ENCODE measurements around the gene FOXI2.

FOXI2 gene

GRCh38 chr10:127736915-127737562, at the start of gene FOXI2:
Gene FOXI2 (plus strand): TSS chr10:127737185. CDS start chr10:127737274, 89 bp downstream.
- FAIRE-seq (no peak), DNase-seq (ENCODE audit: low spot score) (no peak)

GRCh38 chr10:127687548-127687947, 49.4 kb upstream of the FOXI2 start:
- DNase-seq (ENCODE audit: low spot score), result no peak
- FAIRE-seq, result no peak

- no peak for DNase-seq (ENCODE audit: low spot score)
- no peak for FAIRE-seq
These were observed 46.7 kb upstream of the FOXI2 start for GRCh38 chr10:127690176-127690835.

GRCh38 chr10:127694580-127695193, 42.3 kb upstream of the FOXI2 start:
- peak; percentile 31 for DNase-seq (ENCODE audit: low spot score)

GRCh38 chr10:127695431-127695830, 41.6 kb upstream of the FOXI2 start:
- FAIRE-seq, result no peak
- DNase-seq (ENCODE audit: low spot score), result no peak

More at GRCh38 chr10:127694580-127695193, 42.3 kb upstream of the FOXI2 start:
- FAIRE-seq, result no peak

GRCh38 chr10:127698886-127699285, 38.1 kb upstream of the FOXI2 start:
- DNase-seq (ENCODE audit: low spot score), result no peak
- FAIRE-seq, result no peak

- FAIRE-seq, result no peak
These were observed 37.7 kb upstream of the FOXI2 start for GRCh38 chr10:127699311-127699710.

GRCh38 chr10:127702271-127702670, 34.7 kb upstream of the FOXI2 start:
- FAIRE-seq, result no peak

More at GRCh38 chr10:127699311-127699710, 37.7 kb upstream of the FOXI2 start:
- DNase-seq (ENCODE audit: low spot score), result no peak

GRCh38 chr10:127715249-127715648, 21.7 kb upstream of the FOXI2 start:
- FAIRE-seq, result no peak

More at GRCh38 chr10:127702271-127702670, 34.7 kb upstream of the FOXI2 start:
- no peak for DNase-seq (ENCODE audit: low spot score)

GRCh38 chr10:127715782-127716378, 21.1 kb upstream of the FOXI2 start:
- peak; percentile 23 for DNase-seq (ENCODE audit: low spot score)
- FAIRE-seq, result no peak

More at GRCh38 chr10:127715249-127715648, 21.7 kb upstream of the FOXI2 start:
- no peak for DNase-seq (ENCODE audit: low spot score)

- no peak for DNase-seq (ENCODE audit: low spot score)
- FAIRE-seq, result no peak
These were observed 16.8 kb upstream of the FOXI2 start for GRCh38 chr10:127720142-127720541.

GRCh38 chr10:127720903-127721302, 16.1 kb upstream of the FOXI2 start:
- DNase-seq (ENCODE audit: low spot score), result no peak
- no peak for FAIRE-seq

GRCh38 chr10:127734753-127735152, 2.2 kb upstream of the FOXI2 start:
- FAIRE-seq (no peak), DNase-seq (ENCODE audit: low spot score) (no peak)

- DNase-seq (ENCODE audit: low spot score) (no peak), FAIRE-seq (no peak)
These were observed 1.8 kb upstream of the FOXI2 start for GRCh38 chr10:127735156-127735555.

GRCh38 chr10:127735723-127736221, 1.2 kb upstream of the FOXI2 start:
- FAIRE-seq, result no peak
- DNase-seq (ENCODE audit: low spot score), result no peak

- DNase-seq (ENCODE audit: low spot score) (no peak), FAIRE-seq (no peak)
These were observed 617 bp upstream of the FOXI2 start for GRCh38 chr10:127736222-127736914.

- FAIRE-seq (no peak), DNase-seq (ENCODE audit: low spot score) (no peak)
These were observed 852 bp downstream of the FOXI2 start for GRCh38 chr10:127737563-127738511.

- DNase-seq (ENCODE audit: low spot score), result no peak
- FAIRE-seq, result no peak
These were observed 1.8 kb downstream of the FOXI2 start for GRCh38 chr10:127738512-127739424.

- FAIRE-seq (no peak), DNase-seq (ENCODE audit: low spot score) (no peak)
These were observed 2.9 kb downstream of the FOXI2 start for GRCh38 chr10:127739908-127740307.
